Astrocyte of the cerebellum (primary cell): ENCODE results near the gene VASP.

Experiments used
- DNase-seq: peaks from one replicate; pipeline ENCODE4 v3.0.0-alpha.2; 2011; ENCODE audit warnings: low read depth
- H3K4me3 ChIP-seq: 2 replicates; pipeline ENCODE4 v1.5.1; 2011; ENCODE audit warnings: mild to moderate bottlenecking, low read depth, low read length, moderate library complexity
- CTCF ChIP-seq: IDR thresholded peaks from 2 replicates; pipeline ENCODE4 v1.5.1; 2012; ENCODE audit warnings: low read length, low read depth, moderate library complexity, mild to moderate bottlenecking; ENCODE audit errors: missing control alignments
- in situ Hi-C: cut with HindIII; loops from 2 replicates; pipeline ENCODE4 v1.10.0; 2017; ENCODE audit warnings: low sequenced_read_pairs

Gene VASP

DNA sequence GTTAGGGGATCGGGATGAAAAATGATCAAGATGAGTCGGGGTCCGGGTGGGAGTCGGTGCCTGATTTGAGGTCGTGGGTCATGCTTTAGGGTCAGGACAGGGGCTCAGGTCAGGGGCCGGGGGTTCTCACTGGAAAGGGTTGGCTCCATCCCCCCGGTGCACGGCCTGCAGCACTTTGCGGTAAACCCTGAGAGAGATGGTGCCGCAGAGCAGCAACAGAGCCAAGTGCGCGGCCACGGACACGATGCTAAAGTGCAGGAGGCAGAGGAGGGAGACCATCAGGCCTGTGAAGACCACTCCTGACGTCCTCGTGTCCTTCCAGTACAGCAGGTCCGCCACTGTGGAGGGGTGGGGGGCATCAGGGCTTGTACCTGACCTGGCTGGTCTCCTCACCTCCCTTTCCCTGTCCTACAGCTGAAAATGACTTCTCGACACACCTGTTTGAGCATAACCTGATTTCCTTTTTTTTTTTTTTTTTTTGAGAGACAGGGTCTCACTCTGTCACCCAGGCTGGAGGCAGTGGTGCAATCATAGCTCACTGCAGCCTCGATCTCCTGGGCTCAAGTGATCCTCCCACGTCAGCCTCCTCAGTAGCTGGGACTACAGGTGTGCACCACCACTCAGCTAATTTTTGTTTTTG is 17.9 kb upstream of the VASP start:
- in situ Hi-C loops, result no loop called here
- no peak for TF ChIP-seq CTCF
- H3K4me3 ChIP-seq, result no peak overlapping the region
- DNase-seq, result no peak

- no peak overlapping the region for H3K4me3 ChIP-seq
- no peak for DNase-seq
- in situ Hi-C loops, result no loop called here
- no peak for TF ChIP-seq CTCF
These were observed 15.1 kb upstream of the VASP start for GRCh38 chr19:45492137-45492626.

GRCh38 chr19:45492627-45493470 is 14.4 kb upstream of the VASP start:
- DNase-seq, result no peak

DNA sequence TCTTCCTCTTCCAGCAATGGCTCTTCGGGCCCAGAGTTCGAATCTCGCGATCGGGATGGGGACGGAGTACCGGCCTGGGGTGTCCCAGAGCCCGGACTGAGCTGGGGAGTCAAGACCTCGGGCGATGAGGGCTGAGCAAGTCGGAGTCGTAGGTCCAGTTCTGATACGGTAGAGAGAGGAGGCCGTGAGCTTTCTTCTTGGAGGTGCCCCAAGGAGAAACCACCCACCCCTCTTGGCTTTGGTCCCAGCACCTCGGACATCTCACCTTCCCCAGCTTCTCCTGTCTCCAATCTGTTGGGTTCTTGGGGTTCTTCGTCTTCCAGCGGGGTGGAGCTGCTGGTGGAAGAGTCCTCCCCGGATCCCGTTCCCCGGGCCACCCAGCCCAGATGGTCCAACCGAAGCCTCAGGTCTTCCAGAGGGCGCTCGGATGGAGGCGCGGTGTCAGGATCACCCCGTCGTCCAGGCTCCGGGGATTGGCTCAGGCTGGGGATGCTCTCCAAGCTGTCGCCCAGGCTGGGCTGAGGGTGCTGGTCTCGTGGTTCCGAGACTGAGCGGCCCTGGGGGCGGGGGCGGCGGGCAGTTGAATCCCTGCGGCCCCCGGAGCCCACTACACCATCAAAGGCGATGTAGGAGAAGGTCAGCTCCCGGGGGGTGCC is 12.9 kb upstream of the VASP start:
- H3K4me3 ChIP-seq, result no peak overlapping the region
- no peak for DNase-seq
- TF ChIP-seq CTCF, result no peak
- in situ Hi-C loops, result no loop called here

More at GRCh38 chr19:45492627-45493470, 14.4 kb upstream of the VASP start:
- no peak for TF ChIP-seq CTCF
- H3K4me3 ChIP-seq, result peak overlapping the region; percentile 42
- in situ Hi-C loops, result no loop called here

GRCh38 chr19:45495178-45495577 is 12.1 kb upstream of the VASP start:
- H3K4me3 ChIP-seq, result no peak overlapping the region
- DNase-seq, result no peak
- in situ Hi-C loops, result no loop called here
- no peak for TF ChIP-seq CTCF

DNA sequence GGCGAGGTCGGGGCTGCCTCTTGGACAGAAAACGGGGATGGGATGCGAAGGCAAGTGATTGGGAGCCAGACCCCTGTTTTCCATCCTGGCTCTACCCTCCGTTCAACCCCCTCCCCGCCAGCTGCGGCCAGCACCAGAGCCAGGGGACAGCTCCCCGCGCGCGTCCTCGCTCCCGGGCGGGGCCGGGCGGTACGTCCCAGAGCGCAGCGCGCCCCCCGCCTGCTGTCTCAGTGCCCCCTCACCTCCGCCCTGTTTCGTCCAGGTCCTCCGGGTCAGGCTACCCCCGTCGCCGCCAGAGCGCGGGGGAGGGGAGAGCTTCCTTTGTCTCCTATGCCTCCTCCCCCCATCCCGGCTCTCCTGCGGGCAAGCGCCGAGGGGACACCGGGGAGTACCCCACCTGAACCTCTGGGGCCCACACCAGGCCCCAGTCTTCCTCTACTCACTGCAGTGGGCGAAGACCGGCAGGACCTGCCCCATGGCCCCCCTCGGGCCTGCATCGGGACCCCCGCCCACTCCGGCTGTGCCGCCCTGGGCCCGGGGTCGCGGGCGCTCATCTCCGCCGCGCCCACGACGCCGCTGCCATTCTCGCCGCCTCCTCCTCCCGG is 10.8 kb upstream of the VASP start:
- TF ChIP-seq CTCF, result no peak
- H3K4me3 ChIP-seq, result peak overlapping the region; percentile 70
- in situ Hi-C loops, result no loop called here
- DNase-seq, result no peak
